KOPT-K1 (cell line): Measurements from ENCODE around the gene IL2RG.

ENCODE experiments used
- H3K27ac ChIP-seq: fragments of 200-600 bp; sonication (generic); 2 replicates; pipeline ENCODE4 v1.5.1; 2016; ENCODE audit warnings: antibody characterized with exemption, mild to moderate bottlenecking, low read depth, low read length; ENCODE audit not compliant: poor library complexity, severe bottlenecking
- H3K36me3 ChIP-seq: fragments of 200-600 bp; sonication (generic); 2 replicates; pipeline ENCODE4 v1.5.1; 2017; ENCODE audit warnings: antibody characterized with exemption, mild to moderate bottlenecking, low read length, moderate library complexity; ENCODE audit not compliant: insufficient read depth
- H3K9me3 ChIP-seq: fragments of 200-600 bp; sonication (generic); 2 replicates; pipeline ENCODE4 v1.5.1; 2017; ENCODE audit warnings: antibody characterized with exemption, low read length, mild to moderate bottlenecking; ENCODE audit not compliant: insufficient read depth, poor library complexity, severe bottlenecking

Gene IL2RG

GRCh38 chrX:71128166-71128833, 16.9 kb upstream of the IL2RG start:
- Histone ChIP-seq H3K9me3 (no peaks in the 10 kb centered on the region), H3K36me3 (peaks cover 98% of the 10 kb centered on the region), H3K27ac (peak overlapping the region; percentile 19)

- Histone ChIP-seq H3K36me3 (peaks cover 43% of the 10 kb centered on the region), H3K9me3 (no peaks in the 10 kb centered on the region), H3K27ac (peak overlapping the region; percentile 91)
Measured at GRCh38 chrX:71118985-71119535, 7.7 kb upstream of the IL2RG start.

- H3K36me3 ChIP-seq = peaks cover 35% of the 10 kb centered on the region
- H3K27ac ChIP-seq = peak within 1 kb of the TSS; percentile 91
- H3K9me3 ChIP-seq = no peaks in the 10 kb centered on the region
Measured at GRCh38 chrX:71118032-71118984, 6.9 kb upstream of the IL2RG start, which contains the start of gene MED12. Gene MED12, plus strand, starts transcription at chrX:71118596. Its CDS starts 159 bp downstream, at chrX:71118755.

GRCh38 chrX:71117358-71117757, 6.0 kb upstream of the IL2RG start:
- H3K9me3 ChIP-seq = no peaks in the 10 kb centered on the region
- H3K36me3 ChIP-seq = peaks cover 26% of the 10 kb centered on the region
- H3K27ac ChIP-seq = peak overlapping the region; percentile 91

DNA sequence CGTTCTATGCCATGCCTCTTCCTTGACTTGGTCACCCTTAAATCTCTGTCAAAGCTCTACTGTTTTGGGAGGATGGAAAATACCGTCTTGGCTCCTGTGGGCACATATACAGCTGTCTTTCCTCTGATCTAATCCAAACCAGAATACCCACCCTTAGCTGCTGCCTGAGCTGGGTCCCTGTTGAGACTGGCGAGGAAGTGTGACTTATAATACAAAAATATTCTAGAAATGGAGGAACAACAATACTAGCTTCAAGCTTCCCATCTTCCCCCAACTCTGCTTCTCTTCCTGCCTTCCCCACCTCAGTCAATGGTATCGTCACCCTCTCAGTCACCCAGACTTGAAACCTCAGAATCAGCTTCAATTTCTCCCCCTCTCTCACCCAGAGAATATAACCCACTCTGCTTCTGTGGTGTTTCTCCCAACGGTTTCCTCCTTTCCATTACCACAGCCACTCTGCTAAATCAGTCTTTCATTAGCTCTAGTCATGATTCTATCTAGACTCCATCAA, 599 bp upstream of the IL2RG start:
- H3K9me3 ChIP-seq = no peaks in the 10 kb centered on the region
- H3K27ac ChIP-seq = peak overlapping the region; percentile 99
- H3K36me3 ChIP-seq = peaks cover 37% of the 10 kb centered on the region

GRCh38 chrX:71109051-71109450, 2.3 kb downstream of the IL2RG start:
- Histone ChIP-seq H3K9me3 (no peaks in the 10 kb centered on the region), H3K36me3 (peaks cover 43% of the 10 kb centered on the region), H3K27ac (peak overlapping the region; percentile 99)

- H3K36me3 ChIP-seq = peaks cover 43% of the 10 kb centered on the region
- no peaks in the 10 kb centered on the region for H3K9me3 ChIP-seq
- peak overlapping the region; percentile 99 for H3K27ac ChIP-seq
Measured at GRCh38 chrX:71107762-71108360, 3.5 kb downstream of the IL2RG start.

GRCh38 chrX:71107245-71107644, 4.1 kb downstream of the IL2RG start:
- peaks cover 43% of the 10 kb centered on the region for H3K36me3 ChIP-seq
- no peaks in the 10 kb centered on the region for H3K9me3 ChIP-seq
- H3K27ac ChIP-seq = peak overlapping the region; percentile 99

DNA sequence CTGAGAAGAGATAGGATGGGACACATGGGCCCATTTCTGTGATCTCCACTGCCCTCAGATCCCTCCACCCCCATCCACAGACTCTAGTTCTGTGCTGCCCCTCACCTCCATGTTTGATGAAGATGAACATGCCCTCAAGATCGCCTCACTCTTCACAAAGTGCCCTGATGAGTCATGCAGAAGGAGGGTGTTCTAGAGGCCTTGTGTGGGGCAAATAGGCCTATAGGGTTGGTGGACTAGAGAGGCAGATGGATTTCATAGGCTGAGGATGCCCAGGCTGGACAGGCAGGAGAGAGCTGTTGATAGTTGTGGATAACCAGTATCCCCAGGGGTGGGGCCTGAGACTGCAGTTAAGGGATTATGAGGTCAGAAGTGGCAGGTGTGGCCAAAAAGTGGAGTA, 5.0 kb downstream of the IL2RG start, which contains the start of gene CXorf65:
TSS of gene CXorf65 (minus strand) at position 314 of the 400 bp plus-strand sequence. CDS start at position 130, 184 bp downstream.
- Histone ChIP-seq H3K36me3 (peaks cover 43% of the 10 kb centered on the region), H3K27ac (peak within 1 kb of the TSS; percentile 99), H3K9me3 (no peaks in the 10 kb centered on the region)

DNA sequence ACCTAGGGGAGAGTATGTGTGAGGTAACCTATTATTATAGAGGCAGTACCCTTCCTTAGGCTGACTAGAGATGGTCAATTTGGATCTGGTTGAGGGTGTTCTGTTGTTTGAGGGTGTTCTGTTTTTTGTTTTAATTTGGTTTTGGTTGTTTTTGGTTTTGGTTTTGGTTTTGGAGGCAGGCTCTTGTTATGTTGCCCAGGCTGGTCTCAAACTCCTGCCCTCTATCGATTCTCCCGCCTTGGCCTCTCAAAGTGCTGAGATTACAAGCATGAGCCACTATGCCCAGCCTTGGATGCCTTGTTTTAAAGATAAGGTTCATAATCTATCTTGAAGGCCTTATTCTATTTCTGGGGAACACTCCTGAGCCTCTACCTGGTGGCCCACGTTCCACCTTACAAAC, 5.7 kb downstream of the IL2RG start:
- H3K27ac ChIP-seq = peak overlapping the region; percentile 99

DNA sequence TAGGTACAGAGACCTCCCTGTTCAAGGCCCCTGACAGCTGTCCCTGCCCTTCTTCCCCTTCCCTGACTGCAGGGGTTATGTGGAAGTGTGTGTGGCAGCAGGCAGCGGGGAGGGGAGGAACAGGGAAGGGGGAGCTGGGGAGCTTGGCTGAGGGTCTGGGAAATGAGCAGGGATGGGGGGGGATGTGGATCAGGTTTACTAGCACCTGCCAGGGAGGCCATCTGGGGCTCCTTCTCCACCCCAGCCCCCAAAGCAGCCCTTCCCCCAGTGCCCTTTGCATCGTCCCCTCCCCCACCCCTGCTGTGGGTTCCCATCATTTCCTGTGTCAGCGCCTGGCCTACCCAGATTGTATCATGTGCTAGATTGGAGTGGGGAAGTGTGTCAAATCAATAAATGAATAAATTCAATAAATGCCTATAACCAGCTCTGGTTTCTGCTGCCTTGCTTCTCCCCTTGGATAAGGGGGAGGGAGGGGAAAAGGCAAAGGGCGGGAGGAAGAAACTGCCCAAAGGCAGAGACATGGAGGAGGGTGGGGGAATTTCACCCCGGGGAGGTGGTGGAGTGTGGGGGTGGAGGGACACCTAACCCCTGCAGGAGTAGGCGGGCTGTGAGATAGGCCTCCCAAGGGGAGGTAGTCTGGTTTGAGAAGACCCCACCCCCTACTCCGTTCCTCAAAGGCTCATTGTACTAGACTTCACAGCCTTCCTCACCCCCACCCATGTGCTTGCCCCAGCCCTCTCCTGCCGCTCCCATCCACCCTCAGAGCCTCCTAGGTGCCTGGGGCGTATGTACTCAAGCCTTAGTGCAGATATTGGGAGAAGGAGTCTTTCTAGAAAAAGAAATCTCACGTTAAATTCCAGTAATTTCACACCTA, 8.0 kb downstream of the IL2RG start:
- no peaks in the 10 kb centered on the region for H3K9me3 ChIP-seq
- H3K27ac ChIP-seq = peak overlapping the region; percentile 99
- peaks cover 19% of the 10 kb centered on the region for H3K36me3 ChIP-seq

More for the DNA sequence above, 5.7 kb downstream of the IL2RG start:
- Histone ChIP-seq H3K9me3 (no peaks in the 10 kb centered on the region), H3K36me3 (peaks cover 42% of the 10 kb centered on the region)

DNA sequence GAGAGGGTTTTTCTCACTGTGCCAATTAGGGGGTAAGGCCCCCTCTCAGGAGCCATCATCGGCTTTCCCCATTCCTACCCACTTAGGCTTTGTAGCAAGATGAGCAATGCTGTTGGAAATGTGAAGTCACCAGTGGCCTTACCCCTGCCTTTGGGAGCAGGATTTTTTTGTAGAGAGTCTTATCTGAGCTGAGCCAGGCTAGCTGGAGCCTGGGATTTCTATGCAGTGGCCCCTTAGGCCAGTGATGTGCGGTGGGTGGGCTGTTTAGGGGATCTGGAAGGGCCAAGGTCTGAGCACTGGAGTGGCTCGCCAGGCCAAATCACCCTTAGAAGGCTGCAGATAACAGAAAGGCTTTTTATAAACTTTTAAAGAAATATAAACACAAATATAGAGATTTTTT, 9.1 kb downstream of the IL2RG start:
- Histone ChIP-seq H3K27ac (peak overlapping the region; percentile 99), H3K9me3 (no peaks in the 10 kb centered on the region), H3K36me3 (peaks cover 9% of the 10 kb centered on the region)

DNA sequence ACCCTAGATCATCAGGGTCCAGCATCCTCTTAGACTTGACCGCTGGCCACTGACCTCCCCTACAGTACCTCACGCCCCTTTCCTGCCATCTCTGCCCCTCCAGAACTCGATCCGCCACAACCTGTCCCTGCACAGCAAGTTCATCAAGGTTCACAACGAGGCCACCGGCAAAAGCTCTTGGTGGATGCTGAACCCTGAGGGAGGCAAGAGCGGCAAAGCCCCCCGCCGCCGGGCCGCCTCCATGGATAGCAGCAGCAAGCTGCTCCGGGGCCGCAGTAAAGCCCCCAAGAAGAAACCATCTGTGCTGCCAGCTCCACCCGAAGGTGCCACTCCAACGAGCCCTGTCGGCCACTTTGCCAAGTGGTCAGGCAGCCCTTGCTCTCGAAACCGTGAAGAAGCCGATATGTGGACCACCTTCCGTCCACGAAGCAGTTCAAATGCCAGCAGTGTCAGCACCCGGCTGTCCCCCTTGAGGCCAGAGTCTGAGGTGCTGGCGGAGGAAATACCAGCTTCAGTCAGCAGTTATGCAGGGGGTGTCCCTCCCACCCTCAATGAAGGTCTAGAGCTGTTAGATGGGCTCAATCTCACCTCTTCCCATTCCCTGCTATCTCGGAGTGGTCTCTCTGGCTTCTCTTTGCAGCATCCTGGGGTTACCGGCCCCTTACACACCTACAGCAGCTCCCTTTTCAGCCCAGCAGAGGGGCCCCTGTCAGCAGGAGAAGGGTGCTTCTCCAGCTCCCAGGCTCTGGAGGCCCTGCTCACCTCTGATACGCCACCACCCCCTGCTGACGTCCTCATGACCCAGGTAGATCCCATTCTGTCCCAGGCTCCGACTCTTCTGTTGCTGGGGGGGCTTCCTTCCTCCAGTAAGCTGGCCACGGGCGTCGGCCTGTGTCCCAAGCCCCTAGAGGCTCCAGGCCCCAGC, 10.5 kb downstream of the IL2RG start:
- Histone ChIP-seq H3K36me3 (no peaks in the 10 kb centered on the region), H3K27ac (peak overlapping the region; percentile 99), H3K9me3 (no peaks in the 10 kb centered on the region)
